Measurements from ENCODE around the gene GABRA4.

GRCh38 chr4:46927201-46927600 lies 66.2 kb downstream of the GABRA4 start:
- TF ChIP-seq POLR2AphosphoS5 (IDR thresholded peaks at IDR 0.05) (no peak), CTCF (IDR thresholded peaks at IDR 0.05) (no peak), POLR2A (IDR thresholded peaks at IDR 0.05) (no peak), EP300 (IDR thresholded peaks at IDR 0.05) (no peak)
